ENCODE data around the gene SENP1. TPM values are rescaled to one million over a fixed set of nuclear protein-coding genes. Genes with fewer than 3 reads are reported as not detected.

SENP1 gene
- total RNA-seq, 1 experiment from 2014 or later = 28.8 TPM

DNA sequence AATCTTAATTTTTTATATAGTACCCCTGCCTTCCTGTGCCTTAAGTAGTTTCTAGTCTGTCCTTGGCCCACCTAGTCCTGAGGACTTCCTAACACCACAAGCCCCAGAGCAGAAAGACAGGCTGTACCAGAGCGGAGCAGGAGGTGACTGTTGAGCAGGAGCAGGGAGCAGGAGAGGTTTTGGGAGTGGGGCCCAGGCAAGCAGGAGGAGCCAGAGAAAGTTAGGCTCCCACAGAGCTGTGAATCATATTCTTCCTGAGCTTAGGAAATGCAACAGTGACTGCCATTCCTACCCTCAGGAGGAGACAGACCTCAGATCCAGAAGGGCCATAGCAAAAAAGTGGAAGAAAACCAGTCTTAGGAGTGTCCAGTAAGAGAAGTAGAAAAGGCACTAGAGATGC, 73.3 kb downstream of the SENP1 start:
- no peak overlapping the region for H2BK120ac ChIP-seq (ENCODE audit: low read depth, low read length, poor library complexity, severe bottlenecking)
- no peak overlapping the region for H2BK20ac ChIP-seq (ENCODE audit: low read depth, low read length, poor library complexity, severe bottlenecking)
- H2BK12ac ChIP-seq (ENCODE audit: insufficient read length, low read depth, low read length) = no peak overlapping the region
- Mint-ChIP-seq H3K9me3 (no peaks in the 10 kb centered on the region), H3K4me1 (peaks cover 27 to 30% of the 10 kb centered on the region in 2 experiments), H3K36me3 (ENCODE audit: insufficient read depth in 1 of 3, low read depth in 3 of 3) (no peaks in the 10 kb centered on the region; a peak in 2 of 7 replicates), H3K4me3 (no peak overlapping the region; a peak in 1 of 5 replicates), H3K27me3 (ENCODE audit: low read depth) (peaks cover 99% of the 10 kb centered on the region), H3K27ac (no peak overlapping the region)
- no peak overlapping the region for H4K91ac ChIP-seq (ENCODE audit: insufficient read length, low read depth, low read length)
- H4K8ac ChIP-seq (replicated peaks; ENCODE audit: insufficient read length, low read depth, low read length) = no peak overlapping the region
- no peak overlapping the region for H3K27ac ChIP-seq (ENCODE audit: insufficient read length, low read depth, low read length)
- peaks cover 2% of the 10 kb centered on the region for H4K20me1 ChIP-seq (ENCODE audit: control insufficient read depth, insufficient read depth, insufficient read length)
- no peak overlapping the region for H3K4ac ChIP-seq (ENCODE audit: low read depth, low read length)
- no peak overlapping the region for H3K23ac ChIP-seq (ENCODE audit: insufficient read length, low read depth, low read length)
- no peak overlapping the region for H4K5ac ChIP-seq (ENCODE audit: insufficient read length, low read depth, low read length)
- no peak overlapping the region for H3K14ac ChIP-seq (ENCODE audit: insufficient read depth, low read length)
- H3K79me1 ChIP-seq (ENCODE audit: insufficient read depth, low read depth, low read length, poor library complexity, severe bottlenecking) = no peaks in the 10 kb centered on the region
- no peak overlapping the region for H3K9ac ChIP-seq (ENCODE audit: extremely low read depth, insufficient read length, low read length)
- no peak overlapping the region for H3K4me2 ChIP-seq (ENCODE audit: insufficient read depth, insufficient read length, low read length)
- H3K27me3 ChIP-seq (ENCODE audit: insufficient read depth, low read length) = peaks cover 44% of the 10 kb centered on the region
- WGBS (ENCODE audit: extremely low coverage, insufficient read length, low lambda C conversion rate) = no CpG with 5 or more reads among the region's 1 CpG
- H3K23me2 ChIP-seq (ENCODE audit: insufficient read length, low read depth, low read length, poor library complexity, severe bottlenecking) = no peaks in the 10 kb centered on the region
- no peaks in the 10 kb centered on the region for H3K9me3 ChIP-seq (ENCODE audit: control insufficient read depth, low read depth, low read length)
- no peak overlapping the region for H2AK5ac ChIP-seq (ENCODE audit: insufficient read length, low read length)
- DNase-seq = no peak
- H3T11ph ChIP-seq (ENCODE audit: low read length) = no peak overlapping the region
- H2AFZ ChIP-seq (ENCODE audit: low read length) = no peak overlapping the region
- TF ChIP-seq, protein P1, sequence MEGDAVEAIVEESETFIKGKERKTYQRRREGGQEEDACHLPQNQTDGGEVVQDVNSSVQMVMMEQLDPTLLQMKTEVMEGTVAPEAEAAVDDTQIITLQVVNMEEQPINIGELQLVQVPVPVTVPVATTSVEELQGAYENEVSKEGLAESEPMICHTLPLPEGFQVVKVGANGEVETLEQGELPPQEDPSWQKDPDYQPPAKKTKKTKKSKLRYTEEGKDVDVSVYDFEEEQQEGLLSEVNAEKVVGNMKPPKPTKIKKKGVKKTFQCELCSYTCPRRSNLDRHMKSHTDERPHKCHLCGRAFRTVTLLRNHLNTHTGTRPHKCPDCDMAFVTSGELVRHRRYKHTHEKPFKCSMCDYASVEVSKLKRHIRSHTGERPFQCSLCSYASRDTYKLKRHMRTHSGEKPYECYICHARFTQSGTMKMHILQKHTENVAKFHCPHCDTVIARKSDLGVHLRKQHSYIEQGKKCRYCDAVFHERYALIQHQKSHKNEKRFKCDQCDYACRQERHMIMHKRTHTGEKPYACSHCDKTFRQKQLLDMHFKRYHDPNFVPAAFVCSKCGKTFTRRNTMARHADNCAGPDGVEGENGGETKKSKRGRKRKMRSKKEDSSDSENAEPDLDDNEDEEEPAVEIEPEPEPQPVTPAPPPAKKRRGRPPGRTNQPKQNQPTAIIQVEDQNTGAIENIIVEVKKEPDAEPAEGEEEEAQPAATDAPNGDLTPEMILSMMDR (conservative IDR thresholded peaks at IDR 0.05) = no peak
- no peak overlapping the region for H3K56ac ChIP-seq (ENCODE audit: insufficient read length, low read depth, low read length)
- H2BK15ac ChIP-seq (ENCODE audit: low read depth, low read length) = no peak overlapping the region
- H3K79me2 ChIP-seq (ENCODE audit: insufficient read depth, low read length) = no peaks in the 10 kb centered on the region
- H3K4me1 ChIP-seq (ENCODE audit: insufficient read depth, low read length) = peaks cover 8% of the 10 kb centered on the region; the same call in 1 of the 2 replicates
- H2BK5ac ChIP-seq (ENCODE audit: insufficient read length, low read length) = no peak overlapping the region
- no peak overlapping the region for H3K18ac ChIP-seq (ENCODE audit: insufficient read length, low read depth, low read length)
